Measurements from ENCODE around the gene CORIN. TPM values are rescaled to one million over a fixed set of nuclear protein-coding genes. Genes with fewer than 3 reads are reported as not detected.

Gene CORIN
- total and polyA plus RNA-seq, 8 donors = 0.31 to 1.7 (median 0.39) TPM; not detected in 2

DNA sequence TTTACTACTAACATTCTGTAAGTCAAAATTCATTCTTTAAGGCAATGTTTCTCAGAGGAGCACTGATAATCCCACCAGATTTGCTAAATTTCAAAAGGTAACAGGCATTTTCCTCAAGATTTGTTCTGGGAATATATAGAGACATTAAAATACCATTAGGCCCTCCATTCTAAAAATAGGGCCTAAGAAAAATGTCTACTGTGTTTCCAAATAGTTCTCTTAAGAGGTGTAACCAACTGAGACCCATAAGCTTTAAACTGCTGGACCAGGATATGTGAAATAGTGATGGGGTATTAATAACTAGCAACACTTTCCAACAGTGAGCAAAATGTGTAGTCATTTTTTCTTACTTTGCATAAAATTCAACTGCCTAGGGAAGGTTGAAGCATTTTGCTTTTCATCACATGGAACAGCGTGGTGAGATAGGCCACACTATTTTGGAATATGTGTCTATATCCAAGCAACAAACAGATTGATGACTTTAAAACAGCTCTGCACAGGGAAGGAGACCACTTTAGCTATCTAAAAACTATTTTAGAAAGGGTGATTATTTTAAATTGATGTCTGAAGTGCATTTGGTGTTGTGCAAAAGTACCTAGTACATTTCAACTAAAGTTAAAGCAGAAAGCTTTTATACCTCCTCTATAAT is 89.9 kb downstream of the CORIN start:
- no peaks in the 10 kb centered on the region for H3K27me3 ChIP-seq
- no peaks in the 10 kb centered on the region for H3K4me1 ChIP-seq
- intact Hi-C loops (cut with DNase I; ENCODE audit: low total_unique reads) = no loop called here
- H3K36me3 ChIP-seq = no peaks in the 10 kb centered on the region
- 73 to 93% (median 85%) methylated on average over 1 of the region's 1 CpG for WGBS, 5 donors
- DNase-seq = no peak
- no peak overlapping the region for H3K27ac ChIP-seq
- peaks cover under 1 to 2% (median under 1%) of the 10 kb centered on the region in 4 donors for H3K9me3 ChIP-seq
- H3K4me3 ChIP-seq = no peak overlapping the region
- TF ChIP-seq EP300 (IDR thresholded peaks at IDR 0.05) = no peak
- no peak for TF ChIP-seq POLR2A (IDR thresholded peaks at IDR 0.05)
- TF ChIP-seq, protein P1, sequence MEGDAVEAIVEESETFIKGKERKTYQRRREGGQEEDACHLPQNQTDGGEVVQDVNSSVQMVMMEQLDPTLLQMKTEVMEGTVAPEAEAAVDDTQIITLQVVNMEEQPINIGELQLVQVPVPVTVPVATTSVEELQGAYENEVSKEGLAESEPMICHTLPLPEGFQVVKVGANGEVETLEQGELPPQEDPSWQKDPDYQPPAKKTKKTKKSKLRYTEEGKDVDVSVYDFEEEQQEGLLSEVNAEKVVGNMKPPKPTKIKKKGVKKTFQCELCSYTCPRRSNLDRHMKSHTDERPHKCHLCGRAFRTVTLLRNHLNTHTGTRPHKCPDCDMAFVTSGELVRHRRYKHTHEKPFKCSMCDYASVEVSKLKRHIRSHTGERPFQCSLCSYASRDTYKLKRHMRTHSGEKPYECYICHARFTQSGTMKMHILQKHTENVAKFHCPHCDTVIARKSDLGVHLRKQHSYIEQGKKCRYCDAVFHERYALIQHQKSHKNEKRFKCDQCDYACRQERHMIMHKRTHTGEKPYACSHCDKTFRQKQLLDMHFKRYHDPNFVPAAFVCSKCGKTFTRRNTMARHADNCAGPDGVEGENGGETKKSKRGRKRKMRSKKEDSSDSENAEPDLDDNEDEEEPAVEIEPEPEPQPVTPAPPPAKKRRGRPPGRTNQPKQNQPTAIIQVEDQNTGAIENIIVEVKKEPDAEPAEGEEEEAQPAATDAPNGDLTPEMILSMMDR (IDR thresholded peaks at IDR 0.05) = no peak
- TF ChIP-seq POLR2AphosphoS5 (IDR thresholded peaks at IDR 0.05) = no peak

DNA sequence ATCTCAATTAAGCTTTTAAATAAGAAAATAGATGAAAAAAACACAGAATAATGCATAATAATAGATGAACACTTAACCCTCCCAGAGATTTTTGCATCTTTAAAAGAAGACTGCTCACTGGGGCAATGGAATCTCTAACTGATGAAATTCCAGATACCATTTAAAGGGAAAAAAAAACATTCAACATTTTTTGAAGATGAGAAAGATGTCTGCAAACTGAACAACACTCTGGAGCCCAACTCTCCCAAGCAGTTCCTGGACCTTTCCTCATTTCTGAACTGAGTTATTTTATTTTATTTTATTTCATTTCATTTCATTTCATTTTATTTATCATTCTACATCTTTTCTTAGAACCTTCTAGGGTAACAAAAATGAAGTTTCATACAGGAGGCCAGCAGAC is 90.7 kb downstream of the CORIN start:
- no peak for DNase-seq
- Histone ChIP-seq H3K36me3 (no peaks in the 10 kb centered on the region), H3K9me3 (no peaks in the 10 kb centered on the region), H3K4me1 (no peaks in the 10 kb centered on the region), H3K27ac (no peak overlapping the region), H3K4me3 (no peak overlapping the region), H3K27me3 (no peaks in the 10 kb centered on the region)
- intact Hi-C loops (cut with DNase I; ENCODE audit: low total_unique reads) = no loop called here
- TF ChIP-seq POLR2A (IDR thresholded peaks at IDR 0.05) (no peak), POLR2AphosphoS5 (IDR thresholded peaks at IDR 0.05) (no peak), EP300 (IDR thresholded peaks at IDR 0.05) (no peak)

DNA sequence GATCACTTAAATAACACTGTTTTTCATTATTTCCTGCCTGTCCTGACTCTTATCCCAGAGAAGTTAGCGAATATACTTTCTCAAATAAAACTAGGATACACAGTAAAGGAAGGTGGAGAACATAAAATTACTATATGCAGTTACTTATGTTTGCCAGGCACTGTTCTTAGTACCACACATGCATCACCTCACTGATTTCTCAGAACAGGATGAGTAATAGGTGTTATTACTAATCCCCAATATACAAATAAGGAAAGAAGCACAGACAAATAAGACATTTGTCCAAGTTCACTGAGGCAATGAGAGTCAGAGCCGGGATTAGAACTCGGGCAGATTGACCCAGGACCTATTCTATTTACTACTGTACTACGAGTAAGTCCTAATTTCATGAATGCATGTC is 91.7 kb downstream of the CORIN start:
- TF ChIP-seq, protein P1 (IDR thresholded peaks at IDR 0.05) = no peak
- TF ChIP-seq POLR2AphosphoS5 (IDR thresholded peaks at IDR 0.05) = no peak
- TF ChIP-seq POLR2A (IDR thresholded peaks at IDR 0.05) = no peak
- no peak for TF ChIP-seq EP300 (IDR thresholded peaks at IDR 0.05)
- Histone ChIP-seq H3K4me3 (no peak overlapping the region), H3K27me3 (no peaks in the 10 kb centered on the region), H3K36me3 (no peaks in the 10 kb centered on the region), H3K4me1 (no peaks in the 10 kb centered on the region), H3K9me3 (no peaks in the 10 kb centered on the region), H3K27ac (no peak overlapping the region)
- intact Hi-C loops (cut with DNase I; ENCODE audit: low total_unique reads) = no loop called here
- WGBS, 5 donors = 87 to 94% (median 90%) methylated on average over 4 of the region's 4 CpGs
- no peak for DNase-seq

DNA sequence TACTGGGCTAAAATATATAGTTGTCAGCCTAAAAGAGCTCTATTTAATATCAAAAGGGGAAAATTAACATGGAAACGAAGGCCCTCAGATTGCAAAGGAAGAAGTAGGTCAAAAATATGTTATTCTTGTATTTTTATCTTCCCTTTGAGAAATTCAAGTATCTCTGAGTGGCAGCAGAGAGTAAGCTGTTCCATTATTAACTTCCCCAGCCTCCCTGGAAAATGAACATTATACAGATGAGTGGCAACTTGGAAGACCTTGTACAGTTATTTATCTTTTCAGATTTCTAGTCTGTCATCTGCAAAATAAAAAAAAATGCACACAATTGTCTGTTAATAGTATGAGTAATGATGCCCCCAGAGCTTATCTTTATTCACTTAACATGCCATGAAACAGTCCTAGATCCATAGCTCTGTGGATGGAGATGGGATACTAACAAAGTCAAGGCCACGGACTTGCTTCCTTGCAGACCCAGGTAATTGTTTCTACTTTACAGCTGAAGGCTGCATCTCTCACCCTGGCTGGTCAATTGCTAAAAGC is 93.0 kb downstream of the CORIN start:
- DNase-seq = no peak
- Histone ChIP-seq H3K27me3 (no peaks in the 10 kb centered on the region), H3K9me3 (peaks cover 0 to 7% (median 2%) of the 10 kb centered on the region in 4 donors), H3K27ac (no peak overlapping the region), H3K4me1 (no peaks in the 10 kb centered on the region), H3K4me3 (no peak overlapping the region), H3K36me3 (no peaks in the 10 kb centered on the region)
- WGBS, 5 donors = 66 to 69% (median 68%) methylated on average over 2 of the region's 2 CpGs
- TF ChIP-seq POLR2A (IDR thresholded peaks at IDR 0.05) (no peak), EP300 (IDR thresholded peaks at IDR 0.05) (no peak), POLR2AphosphoS5 (IDR thresholded peaks at IDR 0.05) (no peak)
- TF ChIP-seq, protein P1 (IDR thresholded peaks at IDR 0.05) = no peak
- intact Hi-C loops (cut with DNase I; ENCODE audit: low total_unique reads) = no loop called here

DNA sequence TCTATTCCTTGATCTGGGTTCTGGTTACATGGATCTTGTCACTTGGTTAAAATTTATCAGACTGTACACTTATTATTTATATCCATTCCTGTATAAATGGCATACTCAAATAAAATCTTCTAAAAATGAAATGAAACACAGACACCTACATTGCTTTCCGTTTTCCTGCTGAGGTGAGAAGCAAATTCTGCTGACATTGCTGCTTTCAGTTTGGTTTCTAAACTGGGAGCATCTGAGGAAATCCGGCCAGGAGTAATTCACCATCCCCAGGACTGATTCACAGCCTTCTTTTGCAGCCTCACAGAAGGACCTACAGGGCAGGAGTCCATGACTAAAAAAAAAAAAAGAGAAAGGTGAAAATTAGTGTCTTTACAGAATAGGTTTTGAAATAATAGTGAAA is 93.6 kb downstream of the CORIN start:
- H3K27ac ChIP-seq = no peak overlapping the region
- WGBS, 5 donors = 60 to 73% (median 68%) methylated on average over 2 of the region's 2 CpGs
- H3K9me3 ChIP-seq = peaks cover 0 to 7% (median 3%) of the 10 kb centered on the region in 4 donors
- DNase-seq = no peak
- intact Hi-C loops (cut with DNase I; ENCODE audit: low total_unique reads) = no loop called here
- no peaks in the 10 kb centered on the region for H3K27me3 ChIP-seq
- TF ChIP-seq, protein P1 (IDR thresholded peaks at IDR 0.05) = no peak
- no peak for TF ChIP-seq POLR2A (IDR thresholded peaks at IDR 0.05)
- TF ChIP-seq EP300 (IDR thresholded peaks at IDR 0.05) = no peak
- no peak overlapping the region for H3K4me3 ChIP-seq
- no peaks in the 10 kb centered on the region for H3K4me1 ChIP-seq
- H3K36me3 ChIP-seq = no peaks in the 10 kb centered on the region

Measured in stomach (tissue), 9 donors.